Measurements from ENCODE around the gene ANO10. TPM values are rescaled to one million over a fixed set of nuclear protein-coding genes. Genes with fewer than 3 reads are reported as not detected.

Gene ANO10
- polyA plus RNA-seq, 1 donor from 2014 or later = 11.1 TPM

DNA sequence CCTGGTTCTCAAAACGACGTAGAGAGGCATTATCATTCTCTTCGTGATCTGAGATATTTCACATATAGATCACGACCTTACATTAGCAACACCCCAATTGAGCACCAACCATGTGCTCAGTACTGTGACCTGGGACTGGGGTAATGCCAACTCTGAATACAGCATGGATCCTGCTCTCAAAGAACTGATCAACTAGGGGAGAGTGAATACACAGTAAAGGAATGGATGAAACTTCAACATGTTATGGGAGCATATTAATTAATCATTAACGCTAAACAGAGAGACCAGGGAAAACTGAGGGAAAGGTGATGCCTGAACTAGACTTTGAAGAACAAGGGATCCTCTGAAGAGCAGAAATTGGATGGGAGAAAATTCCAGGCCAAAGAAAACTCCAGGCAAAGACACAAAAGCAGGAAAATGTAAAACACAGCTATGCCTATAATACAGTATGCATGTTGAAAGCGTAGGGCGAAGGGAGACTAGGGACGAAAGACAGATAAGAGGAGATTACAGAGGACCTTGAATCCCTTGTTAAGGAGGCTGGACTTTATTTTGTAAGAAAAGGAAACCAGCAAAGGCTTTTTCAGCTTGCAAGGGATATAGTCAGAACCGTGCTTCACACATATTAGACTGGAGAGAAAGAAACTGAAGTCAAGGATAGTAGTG lies 105.7 kb downstream of the ANO10 start:
- H3K36me3 ChIP-seq (ENCODE audit: insufficient read depth, low read length) = peaks cover 4% of the 10 kb centered on the region
- no peaks in the 10 kb centered on the region for H3K9me3 ChIP-seq (ENCODE audit: low read length)
- H3K27ac ChIP-seq (ENCODE audit: low read length) = no peak overlapping the region
- H4K20me1 ChIP-seq (ENCODE audit: insufficient read depth) = no peaks in the 10 kb centered on the region
- no peak overlapping the region for H3K4me3 ChIP-seq (ENCODE audit: low read length)
- H3K9me2 ChIP-seq (ENCODE audit: insufficient read depth, low read length) = no peaks in the 10 kb centered on the region
- H3K4me2 ChIP-seq (ENCODE audit: low read length) = no peak overlapping the region
- no peak overlapping the region for H3K9ac ChIP-seq (ENCODE audit: low read length)
- no peaks in the 10 kb centered on the region for H3K27me3 ChIP-seq (ENCODE audit: insufficient read depth, low read depth, low read length)
- no peak overlapping the region for H2AFZ ChIP-seq (ENCODE audit: low read depth, low read length)
- TF ChIP-seq RAD21 (conservative IDR thresholded peaks at IDR 0.05) (no peak), POLR2AphosphoS5 (IDR thresholded peaks at IDR 0.05) (no peak), MXI1 (conservative IDR thresholded peaks at IDR 0.05; ENCODE audit: poor library complexity, severe bottlenecking) (no peak), SMC3 (conservative IDR thresholded peaks at IDR 0.05; ENCODE audit: poor library complexity) (no peak), EP300 (conservative IDR thresholded peaks at IDR 0.05; ENCODE audit: poor library complexity, severe bottlenecking) (no peak), EZH2 (IDR thresholded peaks at IDR 0.05; ENCODE audit: borderline replicate concordance, insufficient read depth, low read length, poor library complexity, severe bottlenecking) (no peak), TAF1 (IDR thresholded peaks at IDR 0.05; ENCODE audit: low read depth) (no peak)
- TF ChIP-seq, protein P1, sequence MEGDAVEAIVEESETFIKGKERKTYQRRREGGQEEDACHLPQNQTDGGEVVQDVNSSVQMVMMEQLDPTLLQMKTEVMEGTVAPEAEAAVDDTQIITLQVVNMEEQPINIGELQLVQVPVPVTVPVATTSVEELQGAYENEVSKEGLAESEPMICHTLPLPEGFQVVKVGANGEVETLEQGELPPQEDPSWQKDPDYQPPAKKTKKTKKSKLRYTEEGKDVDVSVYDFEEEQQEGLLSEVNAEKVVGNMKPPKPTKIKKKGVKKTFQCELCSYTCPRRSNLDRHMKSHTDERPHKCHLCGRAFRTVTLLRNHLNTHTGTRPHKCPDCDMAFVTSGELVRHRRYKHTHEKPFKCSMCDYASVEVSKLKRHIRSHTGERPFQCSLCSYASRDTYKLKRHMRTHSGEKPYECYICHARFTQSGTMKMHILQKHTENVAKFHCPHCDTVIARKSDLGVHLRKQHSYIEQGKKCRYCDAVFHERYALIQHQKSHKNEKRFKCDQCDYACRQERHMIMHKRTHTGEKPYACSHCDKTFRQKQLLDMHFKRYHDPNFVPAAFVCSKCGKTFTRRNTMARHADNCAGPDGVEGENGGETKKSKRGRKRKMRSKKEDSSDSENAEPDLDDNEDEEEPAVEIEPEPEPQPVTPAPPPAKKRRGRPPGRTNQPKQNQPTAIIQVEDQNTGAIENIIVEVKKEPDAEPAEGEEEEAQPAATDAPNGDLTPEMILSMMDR (IDR thresholded peaks at IDR 0.05; ENCODE audit: poor library complexity, severe bottlenecking) = no peak
- TF ChIP-seq, protein P2, sequence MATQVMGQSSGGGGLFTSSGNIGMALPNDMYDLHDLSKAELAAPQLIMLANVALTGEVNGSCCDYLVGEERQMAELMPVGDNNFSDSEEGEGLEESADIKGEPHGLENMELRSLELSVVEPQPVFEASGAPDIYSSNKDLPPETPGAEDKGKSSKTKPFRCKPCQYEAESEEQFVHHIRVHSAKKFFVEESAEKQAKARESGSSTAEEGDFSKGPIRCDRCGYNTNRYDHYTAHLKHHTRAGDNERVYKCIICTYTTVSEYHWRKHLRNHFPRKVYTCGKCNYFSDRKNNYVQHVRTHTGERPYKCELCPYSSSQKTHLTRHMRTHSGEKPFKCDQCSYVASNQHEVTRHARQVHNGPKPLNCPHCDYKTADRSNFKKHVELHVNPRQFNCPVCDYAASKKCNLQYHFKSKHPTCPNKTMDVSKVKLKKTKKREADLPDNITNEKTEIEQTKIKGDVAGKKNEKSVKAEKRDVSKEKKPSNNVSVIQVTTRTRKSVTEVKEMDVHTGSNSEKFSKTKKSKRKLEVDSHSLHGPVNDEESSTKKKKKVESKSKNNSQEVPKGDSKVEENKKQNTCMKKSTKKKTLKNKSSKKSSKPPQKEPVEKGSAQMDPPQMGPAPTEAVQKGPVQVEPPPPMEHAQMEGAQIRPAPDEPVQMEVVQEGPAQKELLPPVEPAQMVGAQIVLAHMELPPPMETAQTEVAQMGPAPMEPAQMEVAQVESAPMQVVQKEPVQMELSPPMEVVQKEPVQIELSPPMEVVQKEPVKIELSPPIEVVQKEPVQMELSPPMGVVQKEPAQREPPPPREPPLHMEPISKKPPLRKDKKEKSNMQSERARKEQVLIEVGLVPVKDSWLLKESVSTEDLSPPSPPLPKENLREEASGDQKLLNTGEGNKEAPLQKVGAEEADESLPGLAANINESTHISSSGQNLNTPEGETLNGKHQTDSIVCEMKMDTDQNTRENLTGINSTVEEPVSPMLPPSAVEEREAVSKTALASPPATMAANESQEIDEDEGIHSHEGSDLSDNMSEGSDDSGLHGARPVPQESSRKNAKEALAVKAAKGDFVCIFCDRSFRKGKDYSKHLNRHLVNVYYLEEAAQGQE (IDR thresholded peaks at IDR 0.05; ENCODE audit: borderline replicate concordance) = no peak
- H3F3A ChIP-seq (ENCODE audit: insufficient read depth, low read length, poor library complexity, severe bottlenecking) = no peaks in the 10 kb centered on the region
- no peaks in the 10 kb centered on the region for H3K79me2 ChIP-seq (replicated peaks; ENCODE audit: insufficient read depth, low read length)

DNA sequence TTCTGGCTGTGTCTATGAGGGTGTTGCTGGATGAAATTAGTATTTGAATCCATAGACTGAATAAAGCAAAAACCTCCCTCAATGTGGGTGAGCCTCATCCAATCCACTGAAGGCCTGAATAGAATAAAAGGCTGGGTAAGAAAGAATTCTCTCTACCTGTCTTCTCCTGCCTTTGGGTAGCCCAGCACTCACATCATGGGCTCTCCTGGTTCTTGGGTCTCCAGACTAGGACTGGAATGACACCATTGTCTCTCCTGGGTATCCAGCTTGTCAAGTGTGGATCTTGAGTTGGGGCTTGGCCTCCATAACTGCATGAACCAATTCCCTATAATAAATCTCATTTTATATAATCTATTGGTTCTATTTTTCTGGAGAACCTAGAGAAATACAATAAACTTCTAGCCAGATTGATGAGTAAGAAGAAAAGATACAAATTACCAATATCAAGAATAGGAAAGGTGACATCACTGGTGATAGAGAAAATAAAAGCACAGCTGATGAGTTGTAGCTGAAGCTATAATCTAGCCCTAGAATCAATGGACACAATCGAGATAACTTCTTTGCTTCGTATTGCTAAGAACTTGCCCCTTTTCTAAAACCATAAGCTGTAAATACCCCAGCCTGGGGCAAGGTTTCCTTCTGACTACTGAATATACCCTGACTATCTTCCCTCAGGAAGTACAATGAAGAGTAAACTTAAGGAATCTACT lies 106.4 kb downstream of the ANO10 start:
- TF ChIP-seq RAD21 (conservative IDR thresholded peaks at IDR 0.05) (no peak), MXI1 (conservative IDR thresholded peaks at IDR 0.05; ENCODE audit: poor library complexity, severe bottlenecking) (no peak)
- H3F3A ChIP-seq (ENCODE audit: insufficient read depth, low read length, poor library complexity, severe bottlenecking) = no peaks in the 10 kb centered on the region
- H3K27me3 ChIP-seq (ENCODE audit: insufficient read depth, low read depth, low read length) = no peaks in the 10 kb centered on the region
- H3K9ac ChIP-seq (ENCODE audit: low read length) = no peak overlapping the region
- H3K9me2 ChIP-seq (ENCODE audit: insufficient read depth, low read length) = no peaks in the 10 kb centered on the region
- no peak overlapping the region for H2AFZ ChIP-seq (ENCODE audit: low read depth, low read length)
- H3K4me3 ChIP-seq (ENCODE audit: low read length) = no peak overlapping the region
- H3K27ac ChIP-seq (ENCODE audit: low read length) = no peak overlapping the region
- no peaks in the 10 kb centered on the region for H4K20me1 ChIP-seq (ENCODE audit: insufficient read depth)
- H3K36me3 ChIP-seq (ENCODE audit: insufficient read depth, low read length) = peaks cover 4% of the 10 kb centered on the region
- no peaks in the 10 kb centered on the region for H3K9me3 ChIP-seq (ENCODE audit: low read length)
- H3K79me2 ChIP-seq (replicated peaks; ENCODE audit: insufficient read depth, low read length) = no peaks in the 10 kb centered on the region
- no peak overlapping the region for H3K4me2 ChIP-seq (ENCODE audit: low read length)

Measured in neural cell (in vitro differentiated cells).